HepG2 (cell line): ENCODE results near the gene FAM219A.

Source experiments
- FOSL1 ChIP-seq: sonication (generic); formaldehyde crosslinking; IDR thresholded peaks from 2 replicates; pipeline ENCODE4 v1.9.0; 2021; ENCODE audit warnings: missing genetic modification reagents, borderline replicate concordance
- GABPA ChIP-seq, 2 experiments: IDR thresholded peaks; 2 replicates each; pipeline ENCODE4 v1.6.1; 2011 to 2016; ENCODE audit warnings: low read depth in 2 of 2, low read length in 1 of 2, missing biosample characterization in 1 of 2, missing genetic modification characterization in 1 of 2
- POLR2G ChIP-seq: fragments of 200-400 bp; formaldehyde crosslinking; IDR thresholded peaks from 2 replicates; pipeline ENCODE4 v1.6.1; 2018; ENCODE audit warnings: mild to moderate bottlenecking, low read depth, low read length, moderate library complexity
- SOX6 ChIP-seq, 2 experiments: fragments of 450-650 bp in 1 of 2; sonication (generic) in 1 of 2; formaldehyde crosslinking in 1 of 2; IDR thresholded peaks; 2 replicates each; pipeline versions ENCODE4 v1.4.0 to v1.6.1; 2017 to 2020; ENCODE audit warnings: antibody characterized with exemption in 1 of 2, mild to moderate bottlenecking in 1 of 2, missing genetic modification reagents in 1 of 2
- ZBTB8A ChIP-seq: sonication (generic); formaldehyde crosslinking; IDR thresholded peaks from 2 replicates; pipeline ENCODE4 v1.4.0; 2020; ENCODE audit warnings: mild to moderate bottlenecking, low read depth, missing genetic modification reagents, borderline replicate concordance
- ZC3H4 ChIP-seq: sonication (generic); formaldehyde crosslinking; IDR thresholded peaks from 2 replicates; pipeline ENCODE4 v1.4.0; 2020; ENCODE audit warnings: missing genetic modification reagents, borderline replicate concordance
- ZNF776 ChIP-seq: sonication (generic); formaldehyde crosslinking; IDR thresholded peaks from 2 replicates; pipeline ENCODE4 v1.4.0; 2020; ENCODE audit warnings: mild to moderate bottlenecking, missing genetic modification reagents
- ZNF780A ChIP-seq: sonication (generic); formaldehyde crosslinking; IDR thresholded peaks from 2 replicates; pipeline ENCODE4 v1.8.0; 2022; ENCODE audit warnings: mild to moderate bottlenecking, missing genetic modification reagents, moderate library complexity
- TF ChIP-seq, protein P1 (sequence below): IDR thresholded peaks from 2 replicates; pipeline ENCODE4 v1.6.1; 2016; ENCODE audit warnings: missing compliant biosample characterization, missing genetic modification reagents, borderline replicate concordance
- TF ChIP-seq, protein P2 (sequence below), 2 experiments: sonication (generic) in 1 of 2; formaldehyde crosslinking in 1 of 2; IDR thresholded peaks; 2 replicates each; pipeline versions ENCODE4 v1.5.1 to v1.6.1; 2011 to 2020; ENCODE audit warnings: borderline replicate concordance in 1 of 2, low read depth in 1 of 2, low read length in 1 of 2, mild to moderate bottlenecking in 1 of 2, missing genetic modification reagents in 1 of 2, moderate library complexity in 1 of 2

DNA sequence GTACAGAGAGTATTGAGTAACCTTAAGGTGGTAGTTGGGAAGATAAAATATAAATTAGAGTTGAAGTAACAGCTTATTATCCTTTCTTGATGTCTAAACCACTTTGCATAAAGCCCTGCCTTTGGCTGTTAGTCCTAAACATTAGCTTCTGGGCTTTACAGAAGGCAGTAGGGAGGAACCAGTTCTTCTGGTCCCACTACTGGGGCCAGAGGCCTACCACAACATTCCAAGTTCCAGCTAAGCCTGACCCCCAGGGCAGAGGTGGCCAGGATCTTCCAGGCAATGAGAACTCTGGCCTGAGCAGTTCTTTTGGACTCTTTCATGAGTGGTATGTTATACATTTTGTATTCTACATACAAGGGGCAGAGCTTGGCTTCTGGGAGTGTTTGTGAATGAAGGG, 26.3 kb upstream of the FAM219A start:
- no peak for TF ChIP-seq GABPA (IDR thresholded peaks at IDR 0.05; ENCODE audit: low read depth, low read length)
- no peak for TF ChIP-seq GABPA (CRISPR knock-in tag; IDR thresholded peaks at IDR 0.05; ENCODE audit: low read depth)
- TF ChIP-seq SOX6 (IDR thresholded peaks at IDR 0.05), result no peak
- no peak for TF ChIP-seq SOX6 (CRISPR knock-in tag; IDR thresholded peaks at IDR 0.05)
- TF ChIP-seq ZC3H4, result no peak
- TF ChIP-seq, protein P1, sequence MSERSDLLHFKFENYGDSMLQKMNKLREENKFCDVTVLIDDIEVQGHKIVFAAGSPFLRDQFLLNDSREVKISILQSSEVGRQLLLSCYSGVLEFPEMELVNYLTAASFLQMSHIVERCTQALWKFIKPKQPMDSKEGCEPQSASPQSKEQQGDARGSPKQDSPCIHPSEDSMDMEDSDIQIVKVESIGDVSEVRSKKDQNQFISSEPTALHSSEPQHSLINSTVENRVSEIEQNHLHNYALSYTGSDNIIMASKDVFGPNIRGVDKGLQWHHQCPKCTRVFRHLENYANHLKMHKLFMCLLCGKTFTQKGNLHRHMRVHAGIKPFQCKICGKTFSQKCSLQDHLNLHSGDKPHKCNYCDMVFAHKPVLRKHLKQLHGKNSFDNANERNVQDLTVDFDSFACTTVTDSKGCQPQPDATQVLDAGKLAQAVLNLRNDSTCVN (CRISPR knock-in tag), result no peak
- no peak for TF ChIP-seq POLR2G
- TF ChIP-seq ZBTB8A (CRISPR knock-in tag), result no peak
- TF ChIP-seq, protein P2, sequence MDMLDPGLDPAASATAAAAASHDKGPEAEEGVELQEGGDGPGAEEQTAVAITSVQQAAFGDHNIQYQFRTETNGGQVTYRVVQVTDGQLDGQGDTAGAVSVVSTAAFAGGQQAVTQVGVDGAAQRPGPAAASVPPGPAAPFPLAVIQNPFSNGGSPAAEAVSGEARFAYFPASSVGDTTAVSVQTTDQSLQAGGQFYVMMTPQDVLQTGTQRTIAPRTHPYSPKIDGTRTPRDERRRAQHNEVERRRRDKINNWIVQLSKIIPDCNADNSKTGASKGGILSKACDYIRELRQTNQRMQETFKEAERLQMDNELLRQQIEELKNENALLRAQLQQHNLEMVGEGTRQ (IDR thresholded peaks at IDR 0.05; ENCODE audit: low read depth, low read length), result no peak
- TF ChIP-seq, protein P2 (CRISPR knock-in tag; IDR thresholded peaks at IDR 0.05; ENCODE audit: borderline replicate concordance), result no peak
- TF ChIP-seq ZNF780A (CRISPR knock-in tag), result no peak
- TF ChIP-seq ZNF776, result no peak
- no peak for TF ChIP-seq FOSL1 (CRISPR knock-in tag)
